ENCODE data around the gene BTBD9.
A peak's percentile ranks its signal among the peaks of the same experiment; 100 is the strongest.

BTBD9 gene

DNA sequence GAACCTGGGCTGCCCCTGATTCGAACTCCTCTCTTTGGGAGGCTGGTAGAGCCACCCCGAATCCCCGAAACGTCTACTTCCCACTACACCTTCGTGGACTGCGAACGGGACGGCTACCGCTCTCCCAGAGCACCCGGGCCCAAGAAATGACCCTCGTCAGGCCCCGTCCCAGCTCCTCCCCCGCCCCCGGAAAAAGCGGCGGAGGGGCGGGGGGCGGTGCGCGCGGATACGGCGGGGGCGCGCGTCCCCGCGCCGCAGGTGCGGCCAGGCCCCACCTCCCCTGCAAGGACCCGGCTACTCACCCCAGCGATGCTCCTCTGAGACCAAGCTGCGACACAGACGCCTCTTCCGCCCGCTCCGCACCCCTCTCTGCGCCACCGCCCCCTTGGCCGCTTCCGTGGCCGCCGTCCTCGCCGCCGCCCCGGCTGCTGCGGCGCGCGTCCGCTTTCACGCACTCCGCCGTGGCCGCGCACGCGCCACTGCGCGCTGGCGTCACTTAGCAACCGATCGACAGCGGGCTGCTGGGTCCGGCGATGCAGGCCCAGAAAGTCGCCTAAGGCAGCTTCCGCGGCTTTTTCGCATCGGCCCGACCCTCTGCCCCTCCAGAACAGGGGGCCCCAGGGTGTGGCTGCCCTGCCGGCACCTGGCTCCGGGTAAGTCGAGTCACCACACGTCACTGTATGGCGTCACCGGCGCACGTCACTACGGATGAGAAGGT, at the start of gene BTBD9:
BTBD9 (minus strand) TSS at position 432 of the 718 bp plus-strand sequence.
- DNase-seq = peak; percentile 86 to 87

DNA sequence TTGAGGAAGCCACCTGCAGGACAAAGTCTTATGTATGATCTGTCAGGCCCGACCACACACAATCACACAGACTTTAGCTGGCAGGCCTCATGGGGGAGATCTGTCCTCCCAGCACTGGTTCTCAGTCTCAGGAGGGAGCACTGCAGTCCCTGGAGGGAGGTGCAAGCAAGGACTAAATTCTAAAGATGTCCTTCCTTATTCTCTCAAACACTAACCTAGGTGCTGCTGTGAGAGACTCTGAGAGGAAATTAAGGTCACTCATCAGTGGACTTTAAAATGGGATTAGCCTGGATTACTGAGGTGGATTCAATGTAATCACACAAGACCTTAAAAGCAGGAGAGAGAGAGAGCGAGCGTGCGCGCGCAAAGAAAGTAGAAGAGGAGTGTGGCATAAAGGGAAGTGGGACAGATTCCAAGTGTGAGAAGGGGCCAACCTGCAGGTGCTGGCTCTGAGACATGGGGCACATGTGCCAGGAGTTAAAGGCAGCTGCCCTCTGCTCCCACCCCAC, 48.9 kb upstream of the BTBD9 start:
- DNase-seq = no peak

DNA sequence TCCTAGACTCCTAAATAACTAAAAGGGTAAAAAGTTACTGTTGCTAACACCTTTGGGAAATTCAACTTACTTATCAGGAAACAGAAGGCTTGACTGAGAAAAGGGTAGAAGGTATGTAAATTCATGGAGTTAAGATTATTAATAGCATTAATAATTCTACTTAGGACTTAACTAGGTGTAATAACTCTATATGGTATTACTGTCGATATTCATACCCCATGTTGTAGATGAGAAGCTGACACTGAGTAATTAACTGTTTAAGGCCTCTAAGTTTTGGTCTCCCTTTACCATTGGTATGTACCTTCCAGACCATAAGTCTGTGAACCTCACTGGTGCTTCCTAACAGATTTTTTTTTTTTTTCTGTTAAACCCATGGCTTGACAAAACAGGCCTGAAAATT, 47.8 kb upstream of the BTBD9 start:
- DNase-seq = no peak

DNA sequence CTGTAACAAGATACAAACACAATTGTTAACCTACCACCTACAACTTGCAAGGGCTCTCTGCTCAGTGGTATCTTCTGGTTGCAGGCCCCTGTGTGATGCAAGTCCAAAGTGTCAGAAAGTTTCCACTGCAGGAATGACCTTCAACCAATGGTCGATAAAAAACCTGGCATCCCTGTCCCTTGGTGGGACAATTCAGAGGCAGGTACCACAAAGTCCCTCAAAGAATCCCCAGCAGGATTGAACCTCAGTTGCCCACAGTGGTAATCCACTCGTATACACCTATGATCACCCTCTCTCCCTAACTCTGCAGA, 47.3 kb upstream of the BTBD9 start:
- DNase-seq = no peak

DNA sequence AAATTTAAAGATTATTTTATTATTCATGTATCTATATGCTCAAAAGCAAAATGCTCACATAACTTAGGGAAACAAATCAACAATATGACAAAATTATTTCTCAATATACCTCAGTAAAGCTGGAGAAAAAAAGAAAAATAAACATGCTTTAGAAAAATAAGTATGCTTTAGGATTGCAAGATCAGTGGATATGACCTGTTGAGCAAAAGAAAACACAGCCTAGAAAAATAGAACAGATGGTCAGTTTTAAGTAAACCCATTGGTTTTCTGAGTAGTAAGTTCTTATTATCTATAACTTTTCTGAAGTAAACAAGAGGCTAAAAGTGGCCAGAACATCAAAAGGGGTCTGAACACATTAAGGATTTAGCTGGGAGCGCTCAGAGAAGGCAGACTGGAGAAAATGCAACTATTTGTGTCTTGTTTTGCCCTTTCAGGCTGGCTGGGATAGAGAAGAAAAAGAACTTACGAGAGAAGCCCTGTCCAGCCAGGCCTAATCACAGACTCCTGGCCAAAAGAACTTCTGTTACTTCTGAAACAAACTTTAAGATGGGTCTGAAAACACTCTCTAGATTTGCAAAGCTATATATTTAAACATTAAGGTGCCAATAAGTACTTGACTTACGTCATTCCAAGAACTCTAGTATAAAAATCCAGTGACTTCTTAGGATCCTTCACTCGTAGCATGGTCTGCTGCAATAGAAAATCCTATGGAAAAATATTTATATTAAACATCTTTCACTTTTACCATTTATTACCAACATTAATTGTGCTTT, 46.7 kb upstream of the BTBD9 start:
- no peak for DNase-seq

DNA sequence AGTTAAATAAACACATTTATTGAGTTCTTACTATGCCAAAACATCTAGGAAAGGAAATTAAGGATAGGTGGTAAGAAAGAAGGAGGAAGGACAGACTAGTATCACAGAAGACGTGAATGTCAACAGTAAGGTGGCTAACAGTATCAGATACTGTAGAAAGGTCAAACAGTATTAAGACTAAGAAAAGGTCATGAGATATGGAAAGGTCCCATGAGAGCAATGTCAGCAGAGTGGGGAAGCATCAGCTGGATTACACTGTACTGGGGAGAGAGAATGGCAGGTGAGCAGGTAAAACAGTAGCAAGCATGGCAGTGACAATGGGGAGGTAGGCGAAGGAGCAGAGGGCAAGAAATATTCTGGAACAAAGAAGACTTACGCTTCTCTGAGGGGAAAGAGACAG, 45.2 kb upstream of the BTBD9 start:
- DNase-seq = no peak

DNA sequence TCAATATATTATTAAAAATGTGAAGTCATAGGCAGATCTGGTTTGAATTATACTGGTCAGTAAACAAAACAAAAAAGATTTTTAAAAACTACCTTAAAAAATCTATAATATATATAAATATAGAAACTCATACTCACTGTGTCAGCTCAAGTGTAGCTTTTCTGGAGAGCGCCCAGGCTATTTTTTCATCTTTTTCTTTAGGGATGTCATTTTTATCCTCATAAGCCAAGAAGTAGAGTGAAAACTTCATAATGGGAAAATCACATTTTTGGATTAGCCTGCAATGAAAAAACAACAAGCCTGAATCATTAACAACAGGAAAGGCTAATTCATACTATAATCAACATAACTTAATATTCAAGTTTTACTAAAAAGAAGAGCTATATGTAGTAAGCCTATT, 44.5 kb upstream of the BTBD9 start:
- no peak for DNase-seq

DNA sequence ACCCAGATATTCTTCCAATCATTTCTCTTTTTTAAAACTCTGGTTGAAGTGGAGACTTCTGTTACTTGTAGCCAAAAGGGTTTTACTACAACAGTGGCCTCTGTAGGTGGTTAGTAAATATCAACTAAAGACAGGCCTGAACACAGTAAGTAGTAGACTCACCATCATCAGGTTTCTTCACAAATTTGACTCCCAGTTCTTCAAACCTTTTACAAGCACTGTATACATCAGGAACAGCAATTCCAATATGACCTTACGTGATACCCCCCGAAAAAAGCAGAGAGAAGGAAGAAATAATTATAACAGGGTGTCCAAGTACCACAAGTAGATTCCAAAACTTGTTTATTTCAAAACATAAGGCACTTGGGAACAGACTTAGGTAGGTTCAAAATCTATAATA, 42.1 kb upstream of the BTBD9 start:
- DNase-seq = no peak

DNA sequence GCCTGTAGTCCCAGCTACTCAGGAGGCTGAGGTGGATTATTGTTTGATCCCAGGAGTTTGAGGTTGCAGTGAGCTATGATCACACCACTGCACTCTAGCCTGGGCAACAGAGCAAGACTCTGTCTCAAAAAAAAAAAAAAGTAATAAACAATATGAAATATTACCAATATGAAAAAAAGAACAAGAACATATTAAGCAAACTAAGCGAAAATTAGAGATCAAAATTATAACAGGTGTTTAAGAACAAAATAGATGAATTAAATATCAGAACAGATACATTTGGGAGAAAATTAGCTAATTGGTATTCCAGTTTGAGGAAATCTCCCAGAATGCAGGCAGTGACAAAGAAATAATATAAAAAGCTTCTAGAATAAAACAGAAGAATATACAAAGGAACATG, 39.9 kb upstream of the BTBD9 start:
- no peak for DNase-seq

DNA sequence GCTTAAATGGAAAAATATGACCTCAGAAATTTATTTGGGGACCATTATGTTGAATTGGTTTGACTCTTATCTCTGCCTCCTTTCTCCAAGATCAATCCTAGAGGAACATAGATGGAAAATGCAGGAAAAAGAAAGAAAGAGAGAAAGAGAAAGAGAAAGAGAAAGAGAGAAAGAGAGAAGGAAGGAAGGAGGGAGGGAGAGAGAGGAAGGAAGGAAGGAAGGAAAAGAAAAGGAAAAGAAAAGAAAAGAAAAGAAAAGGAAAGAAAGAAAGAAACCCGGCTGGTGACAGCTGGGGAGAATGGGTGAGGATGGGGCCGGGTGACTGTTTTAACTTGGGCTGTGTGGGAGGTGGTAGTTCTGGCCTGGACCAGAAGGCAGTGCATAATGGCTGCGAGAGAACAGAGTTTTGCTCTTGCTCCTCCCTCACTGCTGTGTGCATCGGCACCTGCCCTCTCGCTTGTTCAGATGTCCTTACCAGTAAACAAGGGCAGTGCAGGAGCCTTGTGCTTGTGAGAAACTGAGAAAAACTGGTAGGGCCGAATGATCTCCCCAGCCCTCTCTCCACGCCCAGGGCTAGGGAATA, 38.5 kb upstream of the BTBD9 start:
- DNase-seq = no peak

DNA sequence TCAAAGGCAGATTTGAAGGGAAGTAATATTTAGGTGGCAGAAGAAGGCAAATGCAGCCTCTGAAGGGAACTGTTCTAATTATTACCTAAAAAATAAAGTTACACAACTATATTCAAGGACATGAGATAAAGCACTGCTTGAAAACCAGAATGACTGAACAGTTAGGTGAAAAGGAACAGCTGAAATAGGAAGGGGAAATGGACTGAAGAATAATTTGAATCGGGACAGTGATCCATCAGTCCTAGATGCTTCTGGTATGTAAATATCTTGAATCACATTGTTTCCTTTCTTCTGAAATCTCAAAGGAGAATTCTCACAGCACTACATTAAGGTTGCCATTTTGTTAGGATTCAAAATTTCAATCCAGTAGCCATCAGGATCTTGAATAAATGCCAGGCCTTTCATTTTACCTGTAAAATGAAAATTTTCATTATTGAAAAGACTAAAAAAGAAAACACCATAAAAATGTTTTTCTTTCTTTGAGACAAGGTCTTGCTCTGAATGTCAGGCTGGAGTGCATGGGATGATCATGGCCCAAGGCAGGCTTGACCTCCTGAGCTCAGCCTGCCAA, 37.3 kb upstream of the BTBD9 start:
- DNase-seq = no peak

DNA sequence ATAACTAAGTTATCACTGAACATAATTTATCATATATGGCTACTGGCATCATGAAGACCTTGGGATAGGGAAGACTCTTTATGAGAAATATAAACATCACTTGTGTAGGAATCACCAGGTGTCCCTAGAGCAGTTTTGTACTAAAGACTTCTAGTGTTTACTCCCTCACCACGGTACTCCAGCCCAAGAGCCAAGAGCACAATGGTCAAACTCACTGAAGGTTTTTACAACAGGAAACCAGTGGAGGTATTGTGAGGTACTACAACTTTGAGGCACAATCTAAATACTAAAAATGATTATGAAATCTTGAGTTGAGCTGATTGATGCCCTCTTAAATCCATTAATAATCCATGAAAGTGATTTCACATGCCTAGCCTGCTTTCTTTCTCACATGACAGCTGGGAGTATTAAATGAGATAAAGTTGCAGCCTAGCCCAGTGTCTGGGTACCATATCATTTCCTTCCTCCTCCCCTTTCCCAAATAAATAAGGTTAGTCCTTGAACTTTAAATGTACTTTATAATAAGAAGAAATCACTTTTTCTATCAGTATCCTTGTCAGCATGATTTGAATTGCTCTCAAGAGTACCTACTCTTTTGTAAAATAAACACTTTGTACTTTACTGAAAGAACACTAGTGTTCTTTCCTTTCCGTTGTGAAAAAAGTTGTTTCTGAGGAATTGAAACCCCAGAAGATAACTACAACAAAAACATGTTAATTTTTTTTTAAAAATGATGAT, 36.7 kb upstream of the BTBD9 start:
- DNase-seq = no peak

DNA sequence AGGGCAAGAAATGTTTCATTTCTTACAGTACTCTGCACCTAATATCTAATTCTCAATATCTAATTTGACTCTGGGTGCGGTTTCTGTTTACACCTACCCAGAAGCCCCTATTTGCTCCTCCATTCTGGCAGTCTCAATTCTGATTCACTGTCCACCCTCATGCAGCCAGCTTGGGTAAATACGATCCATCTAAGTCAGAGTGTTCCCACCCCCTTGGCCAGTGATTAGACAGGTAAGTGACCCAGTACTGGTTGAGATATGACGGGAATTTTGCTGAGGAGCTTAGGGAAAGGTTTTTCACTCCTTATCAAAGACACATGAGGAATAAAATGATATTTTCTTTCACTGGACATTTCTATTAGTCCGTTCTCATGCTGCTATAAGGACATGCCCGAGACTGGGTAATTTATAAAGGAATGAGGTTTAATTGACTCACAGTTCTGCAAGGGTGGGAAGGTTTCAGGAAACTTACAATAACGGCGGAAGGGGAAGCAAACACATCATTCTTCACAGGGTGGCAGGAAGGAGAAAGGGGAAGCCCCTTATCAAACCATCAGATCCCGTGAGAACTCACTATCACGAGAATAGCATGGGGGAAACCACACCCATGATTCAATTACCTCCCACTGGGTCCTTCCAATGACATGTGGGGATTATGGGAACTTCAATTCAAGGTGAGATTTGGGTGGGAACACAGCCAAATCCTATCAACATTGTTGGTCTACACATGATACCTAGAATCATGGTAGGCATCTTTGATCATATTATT, 33.9 kb upstream of the BTBD9 start:
- DNase-seq = peak; percentile 1 to 23

DNA sequence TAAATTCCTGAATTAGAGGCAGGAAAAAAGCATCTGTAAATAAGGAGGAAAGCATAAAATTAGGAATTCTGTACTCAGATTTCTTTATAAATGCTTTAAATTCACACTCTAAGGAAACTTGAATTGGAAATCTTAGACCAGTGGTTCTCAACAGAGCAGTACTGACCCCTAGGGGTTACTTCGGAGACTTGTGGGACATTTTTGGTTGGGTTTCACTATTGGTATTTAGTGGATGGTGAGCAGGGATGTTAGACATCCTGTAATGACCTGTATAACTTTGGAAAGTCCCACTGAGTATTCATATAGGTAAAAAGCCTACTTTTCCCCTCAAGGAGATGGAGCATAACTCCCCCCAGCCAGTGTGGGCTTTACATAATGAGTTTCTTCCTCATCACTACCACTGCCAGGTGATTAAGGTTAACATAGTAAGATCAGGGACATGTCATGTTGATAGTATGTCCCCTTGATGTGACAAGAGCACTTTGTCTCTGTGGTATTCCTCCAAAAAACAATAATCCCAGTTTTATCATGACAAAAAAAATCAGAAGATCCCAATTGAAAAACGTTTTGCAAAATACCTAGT, 32.2 kb upstream of the BTBD9 start:
- peak; percentile 26 to 64 for DNase-seq

DNA sequence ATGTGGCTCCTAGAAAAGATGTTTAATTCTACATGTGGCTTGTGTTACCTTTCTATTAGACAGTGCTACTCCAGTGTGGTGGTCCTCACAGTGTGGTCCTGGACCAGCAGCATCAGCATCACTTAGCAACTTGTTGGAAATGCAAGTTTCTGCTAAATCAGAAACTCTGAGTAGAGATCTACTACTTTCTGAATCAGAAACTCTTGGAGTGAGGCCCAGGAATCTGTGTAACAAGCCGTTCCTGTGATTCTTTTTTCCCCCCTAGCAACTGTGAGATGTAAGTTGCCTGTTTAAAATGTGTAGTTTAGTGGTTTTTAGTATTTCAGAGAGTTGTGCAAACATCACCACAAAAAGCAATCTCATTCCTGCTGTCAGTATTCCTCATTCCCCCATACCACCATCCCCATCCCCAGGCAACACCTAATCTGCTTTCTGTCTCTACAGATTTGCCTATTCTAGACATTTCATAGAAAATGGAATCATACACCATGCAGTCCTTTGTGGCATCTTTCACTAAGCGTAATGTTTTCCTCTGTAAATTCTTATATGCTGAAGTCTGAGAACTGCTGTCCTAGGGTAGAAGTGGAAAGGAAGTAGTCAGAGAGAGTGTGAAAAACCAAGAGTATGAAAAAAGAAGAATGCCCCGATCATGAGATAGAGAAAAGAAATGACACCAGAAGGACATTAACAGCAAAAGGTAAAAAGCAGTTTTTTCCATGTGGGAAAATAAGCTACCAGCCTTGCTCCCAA, 18.9 kb upstream of the BTBD9 start:
- no peak for DNase-seq

DNA sequence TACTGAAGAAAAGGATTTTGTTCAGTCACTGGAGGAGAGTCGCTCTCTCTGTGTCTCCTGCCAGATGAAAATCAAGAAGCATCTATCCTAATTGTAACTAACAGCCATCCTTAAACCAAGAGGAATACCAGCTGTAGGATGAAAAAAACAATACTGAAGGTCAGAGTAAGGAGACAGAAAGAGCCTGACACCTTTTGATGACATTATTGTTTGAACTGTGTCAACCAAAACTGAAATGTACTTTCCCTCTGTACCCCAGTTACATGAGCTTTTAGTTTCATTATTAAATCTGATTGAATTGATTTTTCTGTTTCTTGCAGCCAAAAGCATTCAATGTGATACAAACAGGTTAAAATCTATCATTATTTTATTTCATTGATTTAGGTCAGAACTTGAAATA, 17.2 kb upstream of the BTBD9 start:
- DNase-seq = no peak

DNA sequence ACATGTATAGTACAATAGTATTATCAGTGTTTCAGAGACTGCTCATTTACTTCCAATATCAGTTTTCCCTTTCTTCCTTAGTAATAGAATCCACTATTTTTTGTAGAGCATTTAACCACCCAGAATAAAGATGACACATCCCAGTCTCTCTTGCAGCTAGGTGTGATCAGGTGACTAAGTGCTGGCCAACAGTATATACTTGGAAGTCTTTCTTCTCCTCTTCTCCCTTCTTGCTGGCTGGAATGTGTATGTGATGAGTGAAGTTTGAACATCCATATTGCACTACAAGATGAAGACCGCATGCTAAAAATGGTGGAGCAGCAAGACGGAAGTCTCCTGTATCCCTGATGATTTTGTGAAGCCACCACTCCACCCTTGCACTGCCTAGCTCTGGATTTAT, 14.5 kb upstream of the BTBD9 start:
- no peak for DNase-seq

DNA sequence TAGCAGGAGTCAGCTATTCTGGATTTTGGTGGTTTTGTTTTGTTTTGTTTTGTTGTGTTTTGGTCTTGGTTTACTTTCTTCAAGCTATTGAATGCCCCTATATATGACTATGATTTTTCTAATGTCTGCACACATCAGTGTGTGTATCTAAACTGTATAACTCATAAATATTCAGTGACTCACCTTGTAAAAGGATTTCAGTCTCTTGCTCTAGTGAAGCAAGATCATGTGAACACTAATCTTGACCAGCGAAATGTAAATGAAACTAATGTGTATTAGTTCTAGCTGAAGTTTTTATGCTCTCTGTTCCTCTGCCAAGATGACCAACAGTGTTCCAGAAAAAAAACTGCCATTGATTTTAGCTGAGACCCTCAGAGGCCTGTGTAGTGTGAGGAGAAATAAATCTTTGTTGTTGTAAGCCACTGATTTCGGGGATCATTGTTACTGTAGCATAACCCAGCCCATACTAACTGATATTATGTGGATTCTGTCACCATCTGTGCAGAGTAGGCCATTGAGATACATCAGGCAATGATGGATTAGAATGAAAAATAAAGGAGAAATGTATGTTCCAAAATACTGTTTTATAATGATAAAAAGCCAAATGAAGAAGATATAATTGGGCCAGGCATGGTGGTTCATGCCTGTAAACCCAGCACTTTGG, 11.5 kb upstream of the BTBD9 start:
- no peak for DNase-seq

DNA sequence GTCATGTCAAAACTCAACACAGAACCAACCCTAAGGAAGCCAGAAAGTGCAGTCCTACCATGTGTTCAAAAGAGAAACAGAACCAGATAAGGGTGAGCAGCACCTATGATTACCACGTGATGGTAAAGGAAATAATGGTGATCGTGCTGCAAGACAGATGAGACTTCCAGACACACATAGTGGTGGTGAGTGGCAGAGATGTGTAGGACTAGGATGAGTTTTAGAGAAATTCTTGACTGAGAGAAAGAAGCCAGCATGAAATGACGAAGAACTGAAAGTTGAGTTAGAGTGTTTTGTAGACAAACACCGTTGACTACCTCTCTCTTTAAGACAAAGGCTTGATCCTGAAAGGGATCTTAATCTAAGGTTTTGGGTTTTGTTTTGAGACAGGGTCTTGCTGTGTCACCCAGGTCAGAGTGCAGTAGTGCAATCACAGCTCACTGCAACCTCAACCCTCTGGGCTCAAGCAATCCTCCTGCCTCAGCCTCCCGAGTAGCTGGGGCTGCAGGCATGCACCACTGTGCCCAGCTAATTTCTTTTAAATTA, 10.6 kb upstream of the BTBD9 start:
- DNase-seq = no peak

DNA sequence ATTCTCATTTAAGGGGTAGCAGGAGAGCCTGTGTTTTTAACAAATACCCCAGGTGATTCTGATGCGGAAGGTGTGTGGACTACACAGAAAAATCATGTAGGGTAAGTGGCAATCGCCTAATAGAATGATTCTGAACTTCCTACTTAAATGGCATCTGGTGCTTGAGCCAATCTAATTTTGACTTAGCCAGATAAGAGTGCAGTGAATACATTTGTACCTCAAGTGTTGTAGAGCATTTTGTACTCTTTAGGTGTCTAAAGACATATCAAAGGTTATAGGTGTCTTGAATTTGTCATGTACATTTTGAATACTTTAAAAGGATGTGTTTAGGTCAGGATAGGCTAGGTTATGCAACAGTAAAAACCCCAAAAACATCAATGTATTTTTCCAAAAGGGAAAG, 10.0 kb upstream of the BTBD9 start:
- DNase-seq = no peak
